Measurements from ENCODE around the gene ABAT. TPM values are rescaled to one million over a fixed set of nuclear protein-coding genes. Genes with fewer than 3 reads are reported as not detected.

The ABAT gene
- total and polyA plus RNA-seq, 2 donors (not counting 1 experiment from before 2014, with no cell fraction given) = 6.2 to 14.3 TPM

DNA sequence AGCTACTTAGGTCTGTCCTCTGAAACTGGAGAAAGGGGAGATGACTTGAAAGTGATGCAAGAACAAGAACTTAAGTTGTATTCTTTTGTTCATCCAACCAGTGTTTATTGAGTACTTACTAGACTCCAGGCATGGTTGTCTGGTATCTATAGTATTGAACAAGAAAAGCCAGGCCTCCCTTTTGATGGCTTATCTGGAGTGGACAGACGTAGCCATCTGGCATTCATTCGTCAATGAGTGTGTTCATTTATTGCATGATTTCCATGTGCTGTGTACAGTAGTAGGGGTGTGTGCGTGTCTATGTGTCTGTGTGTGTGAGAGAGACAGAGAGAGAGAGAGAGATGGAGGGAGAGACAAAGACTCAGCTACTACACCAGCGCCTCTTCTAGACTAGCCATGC, 9.2 kb downstream of the ABAT start:
- Mint-ChIP-seq H3K4me3 (no peak overlapping the region), H3K27me3 (no peaks in the 10 kb centered on the region), H3K27ac (no peak overlapping the region), H3K9me3 (ENCODE audit: insufficient read depth) (peaks cover 2% of the 10 kb centered on the region), H3K4me1 (peaks cover 32% of the 10 kb centered on the region)
- DNase-seq (no peak), ATAC-seq (ENCODE audit: low read depth) (no peak)
- H3K36me3 ChIP-seq (replicated peaks in 1 of 2; ENCODE audit: control extremely low read depth in 1 of 2, control insufficient read depth in 1 of 2, extremely low read depth in 1 of 2, insufficient read depth in 2 of 2, low read length in 1 of 2) = peaks cover 0 to 3% of the 10 kb centered on the region in 2 experiments
- peaks cover 66% of the 10 kb centered on the region for H3K79me2 ChIP-seq (ENCODE audit: control insufficient read depth, insufficient read depth, low read length)
- ChIA-PET POLR2A (no interaction called here), CTCF (interaction anchor here (1.1 kb wide), 1 partner anchor 9 kb away, joined by 3 read pairs; no protein-coding TSS in a partner anchor)
- WGBS (ENCODE audit: insufficient coverage) = 83% methylated on average over 4 of the region's 4 CpGs
- H3K9me3 ChIP-seq (ENCODE audit: control extremely low read depth in 1 of 3, control insufficient read depth in 2 of 3, insufficient read depth in 1 of 3, low read length in 2 of 3) = peaks cover 0 to 23% (median 8%) of the 10 kb centered on the region in 3 donors
- H2AFZ ChIP-seq (ENCODE audit: insufficient read depth, low read depth, low read length, poor library complexity, severe bottlenecking) = no peak overlapping the region
- H3K4me1 ChIP-seq (ENCODE audit: control insufficient read depth in 2 of 2, insufficient read depth in 2 of 2, low read length in 2 of 2) = no peaks in the 10 kb centered on the region
- peaks cover 34% of the 10 kb centered on the region for H4K20me1 ChIP-seq (ENCODE audit: control insufficient read depth, insufficient read depth, low read length, poor library complexity, severe bottlenecking)
- H3K4me3 ChIP-seq (ENCODE audit: control extremely low read depth in 1 of 5, extremely low read depth in 1 of 5, insufficient read depth in 1 of 5, low read depth in 2 of 5, low read length in 4 of 5) = no peak overlapping the region
- no peak overlapping the region for H3K4me2 ChIP-seq (replicated peaks; ENCODE audit: low read depth, low read length, poor library complexity, severe bottlenecking)
- H3K9ac ChIP-seq (ENCODE audit: low read length) = no peak overlapping the region
- H3K27ac ChIP-seq (ENCODE audit: low read length in 2 of 2) = no peak overlapping the region
- TF ChIP-seq, protein P1, sequence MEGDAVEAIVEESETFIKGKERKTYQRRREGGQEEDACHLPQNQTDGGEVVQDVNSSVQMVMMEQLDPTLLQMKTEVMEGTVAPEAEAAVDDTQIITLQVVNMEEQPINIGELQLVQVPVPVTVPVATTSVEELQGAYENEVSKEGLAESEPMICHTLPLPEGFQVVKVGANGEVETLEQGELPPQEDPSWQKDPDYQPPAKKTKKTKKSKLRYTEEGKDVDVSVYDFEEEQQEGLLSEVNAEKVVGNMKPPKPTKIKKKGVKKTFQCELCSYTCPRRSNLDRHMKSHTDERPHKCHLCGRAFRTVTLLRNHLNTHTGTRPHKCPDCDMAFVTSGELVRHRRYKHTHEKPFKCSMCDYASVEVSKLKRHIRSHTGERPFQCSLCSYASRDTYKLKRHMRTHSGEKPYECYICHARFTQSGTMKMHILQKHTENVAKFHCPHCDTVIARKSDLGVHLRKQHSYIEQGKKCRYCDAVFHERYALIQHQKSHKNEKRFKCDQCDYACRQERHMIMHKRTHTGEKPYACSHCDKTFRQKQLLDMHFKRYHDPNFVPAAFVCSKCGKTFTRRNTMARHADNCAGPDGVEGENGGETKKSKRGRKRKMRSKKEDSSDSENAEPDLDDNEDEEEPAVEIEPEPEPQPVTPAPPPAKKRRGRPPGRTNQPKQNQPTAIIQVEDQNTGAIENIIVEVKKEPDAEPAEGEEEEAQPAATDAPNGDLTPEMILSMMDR (IDR thresholded peaks at IDR 0.05) = no peak
- TF ChIP-seq EZH2 (IDR thresholded peaks at IDR 0.05; ENCODE audit: borderline replicate concordance, insufficient read depth, low read depth, low read length, poor library complexity, severe bottlenecking) = no peak
- intact Hi-C loops (cut with micrococcal nuclease) = no loop called here
- no peaks in the 10 kb centered on the region for H3K27me3 ChIP-seq (replicated peaks in 1 of 4; ENCODE audit: control extremely low read depth in 1 of 4, control insufficient read depth in 3 of 4, insufficient read depth in 4 of 4, low read length in 3 of 4)

DNA sequence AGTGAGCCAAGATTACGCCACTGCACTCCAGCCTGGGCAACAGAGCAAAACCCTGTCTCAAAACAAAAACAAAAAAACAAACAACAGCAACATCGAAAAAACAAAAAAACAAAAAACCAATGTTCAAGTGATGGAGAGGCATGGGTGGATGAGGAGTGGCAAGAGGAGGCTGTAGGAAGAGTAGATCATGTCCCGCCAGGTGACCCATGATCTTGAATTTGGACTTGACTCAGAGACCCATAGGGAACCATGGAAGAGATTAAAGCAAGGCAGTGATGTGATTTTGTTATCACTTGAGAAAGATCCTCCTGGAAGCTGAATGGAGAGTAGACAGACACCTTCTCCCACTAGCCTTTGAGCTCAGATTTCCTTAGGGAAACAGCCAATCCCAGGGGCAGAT, 11.2 kb downstream of the ABAT start:
- TF ChIP-seq, protein P1 (IDR thresholded peaks at IDR 0.05) = no peak
- no peak for TF ChIP-seq EZH2 (IDR thresholded peaks at IDR 0.05; ENCODE audit: borderline replicate concordance, insufficient read depth, low read depth, low read length, poor library complexity, severe bottlenecking)
- CTCF ChIA-PET = no interaction called here
- H3K27me3 ChIP-seq (replicated peaks in 1 of 4; ENCODE audit: control extremely low read depth in 1 of 4, control insufficient read depth in 3 of 4, insufficient read depth in 4 of 4, low read length in 3 of 4) = no peaks in the 10 kb centered on the region
- 100% methylated on average over 1 of the region's 3 CpGs for WGBS (ENCODE audit: insufficient coverage)
- Mint-ChIP-seq H3K9me3 (ENCODE audit: insufficient read depth) (peaks cover 5% of the 10 kb centered on the region), H3K27ac (no peak overlapping the region), H3K4me1 (peaks cover 25% of the 10 kb centered on the region), H3K27me3 (no peaks in the 10 kb centered on the region), H3K4me3 (no peak overlapping the region)
- H3K4me3 ChIP-seq (ENCODE audit: control extremely low read depth in 1 of 5, extremely low read depth in 1 of 5, insufficient read depth in 1 of 5, low read depth in 2 of 5, low read length in 4 of 5) = no peak overlapping the region
- no peak overlapping the region for H2AFZ ChIP-seq (ENCODE audit: insufficient read depth, low read depth, low read length, poor library complexity, severe bottlenecking)
- POLR2A ChIA-PET = no interaction called here
- no peak for ATAC-seq (ENCODE audit: low read depth)
- H3K79me2 ChIP-seq (ENCODE audit: control insufficient read depth, insufficient read depth, low read length) = peaks cover 68% of the 10 kb centered on the region
- intact Hi-C loops (cut with micrococcal nuclease) = no loop called here
- no peak overlapping the region for H3K27ac ChIP-seq (ENCODE audit: low read length in 2 of 2)
- DNase-seq = no peak
- peaks cover 0 to 18% (median 14%) of the 10 kb centered on the region in 3 donors for H3K9me3 ChIP-seq (ENCODE audit: control extremely low read depth in 1 of 3, control insufficient read depth in 2 of 3, insufficient read depth in 1 of 3, low read length in 2 of 3)
- H3K4me1 ChIP-seq (ENCODE audit: control insufficient read depth in 2 of 2, insufficient read depth in 2 of 2, low read length in 2 of 2) = no peaks in the 10 kb centered on the region
- H3K9ac ChIP-seq (ENCODE audit: low read length) = no peak overlapping the region
- no peaks in the 10 kb centered on the region for H3K36me3 ChIP-seq (replicated peaks in 1 of 2; ENCODE audit: control extremely low read depth in 1 of 2, control insufficient read depth in 1 of 2, extremely low read depth in 1 of 2, insufficient read depth in 2 of 2, low read length in 1 of 2)
- H3K4me2 ChIP-seq (replicated peaks; ENCODE audit: low read depth, low read length, poor library complexity, severe bottlenecking) = no peak overlapping the region
- H4K20me1 ChIP-seq (ENCODE audit: control insufficient read depth, insufficient read depth, low read length, poor library complexity, severe bottlenecking) = peaks cover 26% of the 10 kb centered on the region

Measured in B cell (primary cell).